NCI-H2029 treated with DMSO at 0.1 percent for 48 hours (cell line): Measurements from ENCODE around the gene HDAC7.

ENCODE experiments used
- DNase-seq: peaks from one replicate; lab custom pipeline; 2025; lab: John Stamatoyannopoulos, UW

Gene HDAC7

GRCh38 chr12:47758834-47759690 lies 60.6 kb downstream of the HDAC7 start, which contains the start of gene RAPGEF3:
Gene RAPGEF3 (minus strand): TSS chr12:47758880. CDS start chr12:47758556, 324 bp downstream.
- DNase-seq, result peak; percentile 61

- no peak for DNase-seq
These were observed 61.2 kb downstream of the HDAC7 start for GRCh38 chr12:47758584-47758833.

GRCh38 chr12:47757840-47758583 lies 61.7 kb downstream of the HDAC7 start:
- no peak for DNase-seq

- DNase-seq, result no peak
These were observed 62.3 kb downstream of the HDAC7 start for GRCh38 chr12:47757364-47757839.

GRCh38 chr12:47755655-47756562 lies 63.8 kb downstream of the HDAC7 start:
- DNase-seq, result no peak

- DNase-seq, result peak; percentile 74
These were observed 64.8 kb downstream of the HDAC7 start for GRCh38 chr12:47754881-47755280.

- no peak for DNase-seq
These were observed 65.6 kb downstream of the HDAC7 start for GRCh38 chr12:47754126-47754525.

- no peak for DNase-seq
These were observed 66.4 kb downstream of the HDAC7 start for GRCh38 chr12:47753021-47754001.

GRCh38 chr12:47752552-47752951 lies 67.2 kb downstream of the HDAC7 start:
- DNase-seq, result no peak

GRCh38 chr12:47752121-47752520 lies 67.6 kb downstream of the HDAC7 start:
- DNase-seq, result no peak

- no peak for DNase-seq
These were observed 68.1 kb downstream of the HDAC7 start for GRCh38 chr12:47751561-47751960.

GRCh38 chr12:47750916-47751470 lies 68.7 kb downstream of the HDAC7 start:
- no peak for DNase-seq

- no peak for DNase-seq
These were observed 69.4 kb downstream of the HDAC7 start for GRCh38 chr12:47750229-47750798.

GRCh38 chr12:47748899-47749298 lies 70.8 kb downstream of the HDAC7 start:
- no peak for DNase-seq

GRCh38 chr12:47748507-47748828 lies 71.2 kb downstream of the HDAC7 start:
- no peak for DNase-seq

GRCh38 chr12:47747596-47748506 lies 71.9 kb downstream of the HDAC7 start:
- no peak for DNase-seq

GRCh38 chr12:47747126-47747525 lies 72.6 kb downstream of the HDAC7 start:
- DNase-seq, result no peak

- no peak for DNase-seq
These were observed 73.2 kb downstream of the HDAC7 start for GRCh38 chr12:47746523-47746922.

- DNase-seq, result no peak
These were observed 73.6 kb downstream of the HDAC7 start for GRCh38 chr12:47746073-47746472.
